ENCODE measurements around the gene MS4A10.

GRCh38 chr11:60788401-60789125 lies 3.4 kb downstream of the MS4A10 start:
- TF ChIP-seq, protein P1, sequence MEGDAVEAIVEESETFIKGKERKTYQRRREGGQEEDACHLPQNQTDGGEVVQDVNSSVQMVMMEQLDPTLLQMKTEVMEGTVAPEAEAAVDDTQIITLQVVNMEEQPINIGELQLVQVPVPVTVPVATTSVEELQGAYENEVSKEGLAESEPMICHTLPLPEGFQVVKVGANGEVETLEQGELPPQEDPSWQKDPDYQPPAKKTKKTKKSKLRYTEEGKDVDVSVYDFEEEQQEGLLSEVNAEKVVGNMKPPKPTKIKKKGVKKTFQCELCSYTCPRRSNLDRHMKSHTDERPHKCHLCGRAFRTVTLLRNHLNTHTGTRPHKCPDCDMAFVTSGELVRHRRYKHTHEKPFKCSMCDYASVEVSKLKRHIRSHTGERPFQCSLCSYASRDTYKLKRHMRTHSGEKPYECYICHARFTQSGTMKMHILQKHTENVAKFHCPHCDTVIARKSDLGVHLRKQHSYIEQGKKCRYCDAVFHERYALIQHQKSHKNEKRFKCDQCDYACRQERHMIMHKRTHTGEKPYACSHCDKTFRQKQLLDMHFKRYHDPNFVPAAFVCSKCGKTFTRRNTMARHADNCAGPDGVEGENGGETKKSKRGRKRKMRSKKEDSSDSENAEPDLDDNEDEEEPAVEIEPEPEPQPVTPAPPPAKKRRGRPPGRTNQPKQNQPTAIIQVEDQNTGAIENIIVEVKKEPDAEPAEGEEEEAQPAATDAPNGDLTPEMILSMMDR (conservative IDR thresholded peaks at IDR 0.05; ENCODE audit: low read depth, low read length), result no peak
- TF ChIP-seq EZH2 (IDR thresholded peaks at IDR 0.05; ENCODE audit: low read length, unreplicated experiment), result no peak
- TF ChIP-seq EZH2phosphoT487 (IDR thresholded peaks at IDR 0.05; ENCODE audit: borderline replicate concordance, low read length), result no peak

All from PC-3 (cell line).